ENCODE data around the gene NGDN.
A peak's percentile ranks its signal among the peaks of the same experiment; 100 is the strongest.

NGDN gene

GRCh38 chr14:23478109-23478759 lies 8.7 kb downstream of the NGDN start:
- DNase-seq, result peak; percentile 42

DNA sequence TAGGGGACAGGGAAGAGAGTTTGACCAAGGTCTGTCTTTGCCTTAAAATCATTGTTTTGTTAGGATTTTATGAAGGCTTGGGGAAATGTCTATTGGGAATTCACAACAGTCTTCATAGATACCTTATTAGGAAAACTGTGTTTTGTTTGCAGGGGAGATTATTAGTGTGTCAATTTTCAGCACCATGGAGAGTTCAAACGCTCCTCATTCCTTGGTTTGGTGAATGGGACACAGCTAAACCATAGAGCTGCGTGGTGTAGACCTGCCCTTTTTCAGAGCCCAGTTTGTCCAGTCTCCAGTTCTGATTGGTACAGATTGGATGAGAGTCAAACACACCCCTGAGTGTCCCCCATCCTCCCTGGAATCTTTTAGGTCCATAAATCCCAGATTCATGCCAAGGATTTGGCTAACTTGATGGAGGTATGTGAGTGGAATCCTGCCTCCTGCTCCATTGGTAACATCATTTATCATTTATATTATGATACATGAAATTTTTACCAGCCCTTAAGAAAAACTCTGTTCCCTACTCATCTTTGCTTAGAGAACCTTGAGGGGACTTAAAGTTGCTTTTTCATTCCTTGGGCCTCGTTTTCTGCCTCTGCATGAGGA lies 12.0 kb downstream of the NGDN start:
- no peak for DNase-seq

- no peak for DNase-seq
Measured at GRCh38 chr14:23481979-23482822, 12.7 kb downstream of the NGDN start.

DNA sequence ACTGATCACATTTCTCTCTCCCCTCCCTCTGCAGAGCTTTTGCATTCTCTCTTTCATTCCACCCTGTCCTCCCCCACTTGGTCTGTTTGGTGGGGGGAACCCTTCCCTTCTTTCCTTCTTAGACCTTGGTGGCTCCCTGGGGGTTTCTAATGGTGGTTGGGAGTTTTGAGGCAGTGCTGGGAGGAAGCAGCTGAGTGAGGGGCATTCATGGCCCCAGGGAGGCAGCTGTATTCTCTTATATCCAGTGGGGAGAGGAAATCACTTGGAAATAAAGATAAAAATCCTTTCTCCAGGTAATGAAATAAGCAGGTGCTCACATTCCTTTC lies 13.3 kb downstream of the NGDN start:
- DNase-seq, result no peak

- DNase-seq, result peak; percentile 76
Measured at GRCh38 chr14:23483236-23483854, 13.8 kb downstream of the NGDN start.

GRCh38 chr14:23485326-23485725 lies 15.8 kb downstream of the NGDN start:
- DNase-seq, result no peak

DNA sequence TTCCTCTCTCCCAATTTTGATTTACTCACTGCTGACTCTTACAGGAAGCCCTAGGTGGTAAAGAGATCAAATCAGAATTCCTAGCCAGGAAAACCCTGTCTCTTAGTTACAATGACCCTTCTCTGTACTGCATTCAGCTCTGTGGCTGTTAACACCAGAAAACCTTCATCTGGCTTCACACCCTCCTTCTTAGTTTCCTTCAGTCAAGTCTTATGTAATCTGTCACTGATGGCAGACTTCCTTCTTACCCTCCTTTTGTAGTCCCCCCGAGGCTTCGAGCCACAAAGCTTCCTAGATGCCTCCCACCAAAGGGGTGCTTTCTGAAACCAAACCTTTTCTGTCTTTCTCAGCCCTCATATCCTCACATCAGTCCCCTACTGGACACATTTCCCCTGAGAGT lies 16.5 kb downstream of the NGDN start:
- DNase-seq, result no peak

GRCh38 chr14:23487216-23487615 lies 17.7 kb downstream of the NGDN start:
- DNase-seq, result no peak

GRCh38 chr14:23492618-23493272 lies 23.2 kb downstream of the NGDN start:
- no peak for DNase-seq

DNA sequence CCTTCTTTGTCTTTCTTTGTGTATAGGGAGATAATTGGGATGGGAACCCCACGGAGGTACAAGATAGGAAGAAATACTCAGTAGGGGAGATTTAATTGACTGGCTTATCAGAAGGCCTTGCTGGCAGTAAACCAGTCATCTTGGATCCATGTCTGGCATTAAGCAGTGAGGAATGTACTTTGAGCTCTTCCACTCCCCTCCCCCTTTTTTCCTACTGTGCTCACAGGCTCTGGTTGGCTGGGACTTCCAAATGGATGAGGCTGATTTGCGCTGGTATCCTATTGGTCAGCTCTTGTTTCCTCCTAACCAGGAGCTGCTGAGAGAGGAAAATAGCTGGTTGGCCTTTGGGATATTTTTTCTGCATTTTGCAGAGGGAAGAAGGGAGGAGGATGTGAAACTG lies 24.7 kb downstream of the NGDN start:
- DNase-seq, result peak; percentile 65

- peak; percentile 61 for DNase-seq
Measured at GRCh38 chr14:23512156-23512555, 42.7 kb downstream of the NGDN start.

GRCh38 chr14:23513005-23513817 lies 43.7 kb downstream of the NGDN start:
- peak; percentile 63 for DNase-seq

GRCh38 chr14:23513818-23514643 lies 44.5 kb downstream of the NGDN start:
- DNase-seq, result peak; percentile 36

DNA sequence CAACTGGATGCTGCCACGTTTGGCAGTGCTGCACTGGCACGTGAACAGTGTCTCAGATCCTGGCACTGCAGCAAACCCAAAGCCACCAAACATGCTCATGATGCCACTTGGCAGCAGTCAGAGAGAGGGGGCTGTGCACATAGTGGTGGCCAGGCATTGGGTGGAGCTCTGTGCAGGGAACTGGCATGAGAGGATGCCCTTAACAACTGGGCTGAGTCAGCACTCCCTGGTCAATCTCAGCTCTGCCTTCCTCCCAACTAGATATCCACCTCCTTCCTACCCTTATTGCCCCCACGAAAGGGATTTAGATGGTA lies 45.1 kb downstream of the NGDN start:
- DNase-seq, result peak; percentile 87

DNA sequence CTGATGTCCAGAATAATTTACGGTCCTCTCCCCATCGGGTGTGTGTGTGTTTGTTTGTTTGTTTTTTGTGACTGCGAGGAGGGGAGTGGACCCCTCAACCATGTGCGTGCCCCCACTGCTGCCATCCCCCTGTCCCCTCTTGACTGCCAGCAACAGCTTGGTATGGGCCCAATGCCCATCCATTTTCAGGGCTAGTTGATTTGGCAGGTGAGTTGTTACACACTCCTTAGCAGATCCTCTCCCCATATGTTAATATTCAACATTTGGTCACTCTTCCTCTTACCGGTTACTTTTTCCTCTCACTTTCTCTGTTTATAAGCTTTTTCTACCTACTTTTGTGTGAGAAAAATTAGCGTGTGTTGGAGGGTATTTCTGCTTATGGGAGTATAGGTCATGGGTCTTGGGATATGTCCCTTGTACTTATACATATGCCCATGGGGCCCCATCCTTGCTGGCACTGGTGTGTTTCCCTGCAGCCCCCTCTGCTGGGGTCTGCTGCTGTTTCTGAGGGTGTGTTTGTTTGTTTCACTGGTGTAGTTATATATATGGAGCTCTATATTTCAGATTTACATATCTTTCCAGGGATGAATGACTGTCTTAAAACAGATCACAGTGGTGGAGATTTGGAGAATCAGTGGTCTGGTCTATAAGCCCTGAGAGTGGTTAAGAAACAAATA lies 48.3 kb downstream of the NGDN start:
- no peak for DNase-seq

GRCh38 chr14:23518709-23519108 lies 49.2 kb downstream of the NGDN start:
- no peak for DNase-seq

DNA sequence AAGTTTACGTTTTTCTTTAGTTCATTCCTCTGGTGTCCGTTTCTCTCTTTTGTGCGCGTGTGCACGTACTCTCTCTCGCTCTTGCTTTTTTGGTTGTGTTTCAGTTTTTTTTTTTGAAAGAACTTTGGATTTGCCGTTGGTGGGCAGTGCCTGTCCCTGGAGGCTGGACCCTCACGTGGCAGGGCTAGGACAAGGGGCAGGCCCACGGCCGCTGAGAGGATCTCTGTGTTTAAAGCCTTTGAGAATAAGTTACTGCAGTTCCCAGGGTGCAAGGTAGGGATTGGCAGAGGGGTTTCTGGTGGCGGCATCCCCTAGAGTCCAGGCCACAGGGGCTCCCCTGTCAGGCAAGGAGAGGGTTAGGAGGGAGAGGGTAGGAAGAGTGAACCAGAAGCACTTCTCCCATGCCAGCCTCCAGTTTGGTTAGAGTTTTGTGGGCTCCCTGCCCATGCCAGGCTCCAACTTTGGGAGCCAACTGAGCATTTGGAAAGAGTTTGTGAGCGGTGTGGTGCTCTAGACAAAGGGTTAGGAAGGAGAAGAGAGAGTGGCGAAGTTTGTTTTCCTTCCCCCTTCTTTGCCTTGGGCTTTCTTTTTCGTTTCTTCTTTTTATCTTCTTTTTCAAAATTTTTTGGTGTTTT lies 51.5 kb downstream of the NGDN start:
- no peak for DNase-seq

DNA sequence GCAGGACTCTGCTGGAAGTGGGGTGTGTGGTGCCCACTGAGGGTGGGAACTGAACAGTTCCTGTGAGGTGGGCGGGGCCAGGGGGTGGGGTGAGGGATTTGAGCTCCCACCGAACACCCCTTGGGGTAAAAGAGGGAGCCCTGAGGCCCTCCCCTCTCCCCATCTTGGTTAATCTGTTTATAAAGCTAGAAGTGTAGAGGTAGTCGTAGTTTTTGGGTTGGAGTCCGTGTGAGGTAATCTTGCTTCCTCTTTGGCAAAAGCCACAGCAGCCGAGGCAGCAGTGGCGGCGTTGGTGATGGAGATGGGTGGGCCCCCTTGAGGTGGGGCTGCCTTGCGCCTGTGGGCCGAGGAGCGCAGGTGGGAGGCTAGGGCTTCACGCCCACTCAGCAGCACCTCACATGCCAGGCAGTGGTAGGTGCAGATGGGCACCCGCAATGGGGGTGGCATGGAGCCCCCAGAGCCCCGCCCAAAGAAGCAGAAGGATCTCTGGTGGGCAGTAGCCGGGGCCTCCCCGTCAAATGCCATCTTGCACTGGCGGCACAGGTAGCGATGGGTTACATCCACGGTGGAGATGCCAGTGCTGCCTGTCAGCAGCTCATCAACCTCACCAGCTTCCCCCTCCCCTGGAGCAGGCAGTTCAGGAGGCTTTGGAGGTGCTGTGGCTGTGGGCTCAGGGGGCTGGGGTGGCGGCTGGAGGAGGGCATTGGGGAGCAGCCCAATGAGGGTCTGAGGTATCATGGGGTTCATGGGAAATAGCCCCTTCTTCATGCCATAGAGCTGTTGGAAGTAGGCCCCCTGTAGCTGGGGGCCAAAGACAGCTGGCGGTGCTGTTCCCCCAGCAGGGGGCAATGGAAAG lies 52.5 kb downstream of the NGDN start:
- DNase-seq, result no peak

- no peak for DNase-seq
Measured at GRCh38 chr14:23522643-23523198, 53.2 kb downstream of the NGDN start.
